ENCODE results near the gene UTP4. TPM values are rescaled to one million over a fixed set of nuclear protein-coding genes. Genes with fewer than 3 reads are reported as not detected.

Gene UTP4
- total and polyA plus RNA-seq, 5 donors: 13.4 to 35.1 (median 27.9) TPM

DNA sequence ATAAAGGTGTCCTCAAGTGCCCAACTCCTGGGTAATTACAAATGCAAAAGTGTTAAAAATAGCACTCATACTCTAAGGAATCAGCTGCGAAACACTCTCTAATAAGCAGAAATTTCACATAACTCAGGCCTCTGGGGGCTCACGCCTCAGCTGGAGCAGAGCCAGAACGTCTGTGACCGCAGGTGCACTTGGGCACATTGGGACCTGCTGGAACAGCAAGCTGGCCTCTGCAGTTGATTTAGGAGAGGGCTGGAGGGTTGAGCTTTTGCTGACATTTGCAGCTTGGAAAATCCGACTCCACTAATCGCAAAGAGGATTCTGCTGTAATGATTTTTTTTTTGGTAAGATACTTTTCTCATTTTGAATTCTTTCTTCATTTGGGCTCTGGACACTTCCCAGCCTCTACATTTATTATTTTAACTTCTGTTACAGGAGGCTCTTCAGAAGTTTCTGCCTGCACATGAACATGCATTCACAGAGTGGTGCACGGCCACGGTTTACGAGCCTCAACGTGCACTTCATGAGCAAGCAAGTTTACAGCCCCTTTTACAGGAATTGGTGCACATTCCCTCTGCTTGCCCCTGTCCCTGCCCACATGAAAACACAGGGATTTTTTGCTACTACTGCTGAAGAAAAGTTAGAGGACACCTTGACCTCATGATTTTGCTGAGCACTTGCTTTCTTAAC is 50.4 kb downstream of the UTP4 start:
- intact Hi-C loops (cut with DNase I): no loop called here
- 57% methylated on average over 10 of the region's 10 CpGs for whole genome bisulfite sequencing
- Histone ChIP-seq H3K27me3 (ENCODE audit: control insufficient read depth, insufficient read depth) (no peaks in the 10 kb centered on the region), H3K4me1 (ENCODE audit: control insufficient read depth, insufficient read depth, low read length) (peaks cover 4% of the 10 kb centered on the region), H3K4me3 (ENCODE audit: low read length) (no peak overlapping the region), H3K27ac (ENCODE audit: low read length) (no peak overlapping the region), H3K9me3 (ENCODE audit: control insufficient read depth, low read length) (no peaks in the 10 kb centered on the region)
- ATAC-seq: no peak
- DNase-seq: no peak

DNA sequence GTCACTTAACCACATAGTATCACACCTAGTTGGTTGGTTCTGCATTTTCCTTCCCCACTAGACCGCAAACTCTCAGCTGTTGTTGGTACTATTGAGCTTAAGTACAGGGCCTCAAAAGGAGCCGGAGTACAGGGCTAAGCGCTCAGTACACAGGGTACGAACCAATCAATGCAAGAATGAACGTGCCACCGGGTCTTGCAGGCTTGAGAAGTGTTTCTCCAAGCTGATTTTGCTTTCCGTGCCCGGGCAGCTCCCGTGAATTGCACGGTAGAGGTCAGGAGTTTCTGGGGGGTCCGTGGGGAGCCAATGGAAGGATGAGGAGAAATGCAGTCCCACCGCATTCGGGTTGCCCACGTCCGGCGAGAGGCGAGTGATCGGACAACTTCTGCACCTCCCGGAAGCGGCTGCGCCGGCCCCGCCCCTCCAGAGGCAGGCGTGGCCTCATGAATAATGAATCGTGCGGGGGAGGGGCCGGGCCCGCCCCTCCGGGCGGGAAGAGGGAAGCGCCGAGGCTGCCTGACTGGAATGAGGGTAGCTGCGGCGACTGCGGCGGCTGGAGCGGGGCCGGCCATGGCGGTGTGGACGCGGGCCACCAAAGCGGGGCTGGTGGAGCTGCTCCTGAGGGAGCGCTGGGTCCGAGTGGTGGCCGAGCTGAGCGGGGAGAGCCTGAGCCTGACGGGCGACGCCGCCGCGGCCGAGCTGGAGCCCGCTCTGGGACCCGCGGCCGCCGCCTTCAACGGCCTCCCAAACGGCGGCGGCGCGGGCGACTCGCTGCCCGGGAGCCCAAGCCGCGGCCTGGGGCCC is 54.4 kb downstream of the UTP4 start, which contains the start of gene SNTB2:
TSS of gene SNTB2 (plus strand) at position 523 of the 804 bp plus-strand sequence. CDS start at position 526, 3 bp downstream.
- peak; percentile 98 for ATAC-seq
- intact Hi-C loops (cut with DNase I): no loop called here
- H3K4me3 ChIP-seq (ENCODE audit: low read length): peak within 1 kb of the TSS; percentile 91
- under 1% methylated on average over 69 of the region's 69 CpGs for WGBS
- peaks cover 3% of the 10 kb centered on the region for H3K4me1 ChIP-seq (ENCODE audit: control insufficient read depth, insufficient read depth, low read length)
- H3K9me3 ChIP-seq (ENCODE audit: control insufficient read depth, low read length): no peaks in the 10 kb centered on the region
- DNase-seq: peak; percentile 95 to 98 (median 97)
- H3K27me3 ChIP-seq (ENCODE audit: control insufficient read depth, insufficient read depth): no peaks in the 10 kb centered on the region
- H3K27ac ChIP-seq (ENCODE audit: low read length): peak within 1 kb of the TSS; percentile 87

- Histone ChIP-seq H3K9me3 (ENCODE audit: control insufficient read depth, low read length) (no peaks in the 10 kb centered on the region), H3K4me3 (ENCODE audit: low read length) (peak overlapping the region; percentile 91), H3K27ac (ENCODE audit: low read length) (peak overlapping the region; percentile 87), H3K27me3 (ENCODE audit: control insufficient read depth, insufficient read depth) (no peaks in the 10 kb centered on the region), H3K4me1 (ENCODE audit: control insufficient read depth, insufficient read depth, low read length) (peaks cover 3% of the 10 kb centered on the region)
- intact Hi-C loops (cut with DNase I): no loop called here
- DNase-seq (peak; percentile 62 to 88 (median 84)), ATAC-seq (peak; percentile 54 to 64)
- WGBS: under 1% methylated on average over 76 of the region's 76 CpGs
Observed at GRCh38 chr16:69187446-69188235, 55.2 kb downstream of the UTP4 start.

GRCh38 chr16:69188236-69188549 is 55.7 kb downstream of the UTP4 start:
- H3K9me3 ChIP-seq (ENCODE audit: control insufficient read depth, low read length): no peaks in the 10 kb centered on the region
- ATAC-seq: no peak
- peak overlapping the region; percentile 62 for H3K27ac ChIP-seq (ENCODE audit: low read length)
- H3K27me3 ChIP-seq (ENCODE audit: control insufficient read depth, insufficient read depth): no peaks in the 10 kb centered on the region
- peaks cover 3% of the 10 kb centered on the region for H3K4me1 ChIP-seq (ENCODE audit: control insufficient read depth, insufficient read depth, low read length)
- peak overlapping the region; percentile 91 for H3K4me3 ChIP-seq (ENCODE audit: low read length)
- 1% methylated on average over 5 of the region's 5 CpGs for WGBS
- intact Hi-C loops (cut with DNase I): no loop called here
- no peak for DNase-seq

DNA sequence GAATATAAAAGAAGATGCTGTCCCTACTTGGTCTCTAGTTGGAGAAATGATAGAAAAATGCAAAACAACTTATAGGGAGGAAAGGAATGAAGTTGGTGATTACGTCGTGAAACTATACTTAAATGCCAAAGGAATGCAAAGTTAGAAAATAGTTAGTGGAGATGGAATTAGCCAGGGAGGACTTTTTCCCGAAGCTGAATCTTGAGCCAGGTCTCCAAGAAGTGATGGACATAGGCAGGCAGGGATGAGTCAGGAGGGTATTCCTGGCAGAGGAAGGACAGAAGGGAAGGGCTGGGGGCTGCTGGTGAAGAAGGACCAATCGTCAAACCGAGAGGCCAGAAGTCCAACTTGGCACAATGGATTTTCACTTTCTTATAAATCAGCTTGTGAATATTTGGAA is 56.3 kb downstream of the UTP4 start:
- Histone ChIP-seq H3K4me3 (ENCODE audit: low read length) (peak overlapping the region; percentile 91), H3K4me1 (ENCODE audit: control insufficient read depth, insufficient read depth, low read length) (peaks cover 3% of the 10 kb centered on the region), H3K27ac (ENCODE audit: low read length) (no peak overlapping the region), H3K27me3 (ENCODE audit: control insufficient read depth, insufficient read depth) (no peaks in the 10 kb centered on the region), H3K9me3 (ENCODE audit: control insufficient read depth, low read length) (no peaks in the 10 kb centered on the region)
- intact Hi-C loops (cut with DNase I): no loop called here
- no peak for DNase-seq
- no peak for ATAC-seq
- 16% methylated on average over 5 of the region's 5 CpGs for WGBS

DNA sequence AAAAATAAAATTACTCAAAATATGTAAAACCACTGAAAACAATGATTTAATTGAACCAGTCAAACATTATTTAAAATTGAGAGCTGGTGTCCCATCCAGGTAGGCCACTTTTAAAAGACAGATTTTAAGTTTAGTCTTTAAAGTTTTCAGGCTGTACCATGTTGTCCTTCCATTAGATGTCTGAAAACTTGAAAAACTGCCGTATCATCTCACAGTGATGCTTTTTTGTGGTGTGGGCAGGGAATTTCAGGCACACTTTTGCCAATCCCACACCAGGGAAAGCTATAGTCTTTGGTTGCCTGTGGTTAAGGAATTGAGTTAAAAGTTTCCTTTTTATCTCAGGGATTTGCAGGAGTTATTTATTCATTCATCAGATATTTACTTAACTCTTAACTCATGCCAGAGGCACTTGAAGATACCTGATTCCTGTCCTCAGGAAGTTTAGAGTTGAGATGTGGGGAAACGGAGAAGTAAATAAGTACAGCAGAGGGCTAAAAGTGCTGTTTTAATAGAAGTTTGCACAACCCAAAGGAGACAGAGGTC is 57.7 kb downstream of the UTP4 start:
- H3K4me3 ChIP-seq (ENCODE audit: low read length): no peak overlapping the region
- H3K9me3 ChIP-seq (ENCODE audit: control insufficient read depth, low read length): no peaks in the 10 kb centered on the region
- peaks cover 4% of the 10 kb centered on the region for H3K4me1 ChIP-seq (ENCODE audit: control insufficient read depth, insufficient read depth, low read length)
- ATAC-seq (no peak), DNase-seq (no peak)
- H3K27ac ChIP-seq (ENCODE audit: low read length): no peak overlapping the region
- H3K27me3 ChIP-seq (ENCODE audit: control insufficient read depth, insufficient read depth): no peaks in the 10 kb centered on the region
- WGBS: 86% methylated on average over 2 of the region's 2 CpGs
- intact Hi-C loops (cut with DNase I): no loop called here

GRCh38 chr16:69190598-69190997 is 58.1 kb downstream of the UTP4 start:
- intact Hi-C loops (cut with DNase I): no loop called here
- ATAC-seq (no peak), DNase-seq (no peak)
- H3K27me3 ChIP-seq (ENCODE audit: control insufficient read depth, insufficient read depth): no peaks in the 10 kb centered on the region
- peaks cover 4% of the 10 kb centered on the region for H3K4me1 ChIP-seq (ENCODE audit: control insufficient read depth, insufficient read depth, low read length)
- H3K4me3 ChIP-seq (ENCODE audit: low read length): no peak overlapping the region
- H3K27ac ChIP-seq (ENCODE audit: low read length): no peak overlapping the region
- WGBS: 87% methylated on average over 3 of the region's 3 CpGs
- H3K9me3 ChIP-seq (ENCODE audit: control insufficient read depth, low read length): no peaks in the 10 kb centered on the region

DNA sequence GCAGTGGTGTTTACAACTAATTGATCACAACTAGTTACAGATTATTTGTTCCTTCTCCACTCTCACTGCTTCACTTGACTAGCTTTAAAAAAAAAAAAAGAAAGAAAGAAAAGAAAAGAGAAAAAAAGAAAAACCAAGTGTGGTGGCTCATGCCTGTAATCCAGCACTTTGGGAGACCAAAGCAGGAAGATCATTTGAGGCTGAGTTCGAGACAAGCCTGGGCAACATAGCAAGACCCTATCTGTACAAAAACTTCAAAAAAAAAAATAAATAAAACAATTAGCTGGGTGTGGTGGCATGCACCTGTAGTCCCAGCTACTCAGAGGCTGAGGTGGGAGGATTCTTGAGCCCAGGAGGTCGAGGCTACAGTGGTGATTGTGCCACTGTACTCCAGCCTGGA is 58.7 kb downstream of the UTP4 start:
- DNase-seq: no peak
- H3K27me3 ChIP-seq (ENCODE audit: control insufficient read depth, insufficient read depth): no peaks in the 10 kb centered on the region
- intact Hi-C loops (cut with DNase I): no loop called here
- no peak overlapping the region for H3K4me3 ChIP-seq (ENCODE audit: low read length)
- H3K9me3 ChIP-seq (ENCODE audit: control insufficient read depth, low read length): no peaks in the 10 kb centered on the region
- no peak for ATAC-seq
- WGBS: 98% methylated on average over 2 of the region's 2 CpGs
- H3K4me1 ChIP-seq (ENCODE audit: control insufficient read depth, insufficient read depth, low read length): peaks cover 4% of the 10 kb centered on the region
- H3K27ac ChIP-seq (ENCODE audit: low read length): no peak overlapping the region

DNA sequence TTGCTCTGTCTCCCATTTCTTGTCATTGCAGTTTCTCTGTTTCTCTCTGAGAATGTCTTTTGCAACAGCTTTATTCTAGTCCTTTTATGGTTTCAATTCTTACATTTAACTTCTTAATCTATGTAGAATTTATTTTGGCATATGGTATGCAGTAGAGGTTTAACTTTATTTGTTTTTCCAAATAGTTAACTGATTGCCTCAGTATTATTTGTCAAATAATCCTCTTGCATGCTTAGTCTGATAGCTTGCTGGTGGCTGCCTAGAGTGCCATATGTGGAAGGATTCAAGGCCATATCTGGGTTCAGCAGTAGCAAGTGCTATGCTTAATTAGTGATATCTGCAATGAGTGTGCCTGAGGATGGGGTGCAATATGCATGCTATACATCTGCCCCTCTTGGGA is 61.4 kb downstream of the UTP4 start:
- peaks cover 2% of the 10 kb centered on the region for H3K4me1 ChIP-seq (ENCODE audit: control insufficient read depth, insufficient read depth, low read length)
- no peak overlapping the region for H3K4me3 ChIP-seq (ENCODE audit: low read length)
- H3K9me3 ChIP-seq (ENCODE audit: control insufficient read depth, low read length): no peaks in the 10 kb centered on the region
- H3K27me3 ChIP-seq (ENCODE audit: control insufficient read depth, insufficient read depth): no peaks in the 10 kb centered on the region
- intact Hi-C loops (cut with DNase I): no loop called here
- H3K27ac ChIP-seq (ENCODE audit: low read length): no peak overlapping the region
- no peak for DNase-seq
- no peak for ATAC-seq

GRCh38 chr16:69194488-69194887 is 62.0 kb downstream of the UTP4 start:
- no peak overlapping the region for H3K4me3 ChIP-seq (ENCODE audit: low read length)
- DNase-seq: no peak
- no peaks in the 10 kb centered on the region for H3K9me3 ChIP-seq (ENCODE audit: control insufficient read depth, low read length)
- no peaks in the 10 kb centered on the region for H3K27me3 ChIP-seq (ENCODE audit: control insufficient read depth, insufficient read depth)
- H3K27ac ChIP-seq (ENCODE audit: low read length): no peak overlapping the region
- peak in 1 of 2 donors; percentile 55 for ATAC-seq
- intact Hi-C loops (cut with DNase I): no loop called here
- peaks cover 2% of the 10 kb centered on the region for H3K4me1 ChIP-seq (ENCODE audit: control insufficient read depth, insufficient read depth, low read length)
